ENCODE results near the gene BLNK.
"Not testable (repeated sequence)": the region's sequence is repeated elsewhere in the genome, so short reads cannot be mapped to it uniquely, and the experiment has no call there.

BLNK gene

DNA sequence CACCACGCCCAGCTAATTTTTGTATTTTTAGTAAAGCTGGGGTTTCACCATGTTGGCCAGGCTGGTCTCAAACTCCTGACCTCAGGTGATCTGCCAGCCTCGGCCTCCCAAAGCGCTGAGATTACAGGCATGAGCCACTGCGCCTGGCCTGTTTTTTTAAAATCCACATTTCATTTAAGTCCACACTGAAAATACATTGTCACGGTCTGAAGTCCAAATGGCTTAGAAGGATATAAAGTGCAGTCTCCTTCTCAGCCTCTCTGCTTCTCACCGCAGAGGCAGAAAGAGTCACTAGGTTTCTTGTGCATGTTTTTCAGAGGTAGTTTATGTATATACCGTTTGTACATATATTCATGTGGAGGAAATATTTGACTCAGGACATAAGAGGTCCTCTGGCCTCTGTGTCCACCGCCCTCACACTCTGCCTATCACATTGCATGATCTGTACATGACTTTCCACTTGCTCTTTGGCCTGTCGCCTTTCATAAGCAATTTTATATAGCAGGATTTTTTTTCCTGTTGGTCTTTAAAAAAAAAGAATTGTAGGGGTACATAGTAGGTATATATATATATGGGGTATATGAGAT is 42.9 kb downstream of the BLNK start:
- no peak for DNase-seq (ENCODE audit: low read depth in 2 of 2, low spot score in 1 of 2)

DNA sequence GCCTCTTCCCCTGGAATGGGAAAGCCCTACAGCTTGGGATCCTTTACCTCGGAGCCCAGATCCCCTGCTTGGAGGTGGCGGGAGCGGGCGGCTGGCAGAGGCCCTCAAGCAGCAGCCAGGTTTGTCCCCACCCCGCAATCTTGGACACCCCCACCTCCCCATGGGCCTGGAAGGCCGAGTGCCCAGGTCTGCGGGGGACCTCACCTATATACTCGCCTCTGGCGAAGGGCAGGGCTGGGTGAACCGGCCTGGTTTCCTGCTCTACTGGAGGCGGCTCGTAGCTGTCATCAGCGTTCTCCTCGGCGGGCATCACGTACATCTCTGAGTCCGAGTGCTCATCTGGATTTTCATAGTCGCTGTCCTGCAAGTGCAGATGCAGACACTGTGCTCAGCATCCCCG is 44.2 kb downstream of the BLNK start:
- no peak for DNase-seq (ENCODE audit: low read depth in 2 of 2, low spot score in 1 of 2)

GRCh38 chr10:96225119-96225518 is 46.2 kb downstream of the BLNK start:
- no peak for DNase-seq (ENCODE audit: low read depth in 2 of 2, low spot score in 1 of 2)

DNA sequence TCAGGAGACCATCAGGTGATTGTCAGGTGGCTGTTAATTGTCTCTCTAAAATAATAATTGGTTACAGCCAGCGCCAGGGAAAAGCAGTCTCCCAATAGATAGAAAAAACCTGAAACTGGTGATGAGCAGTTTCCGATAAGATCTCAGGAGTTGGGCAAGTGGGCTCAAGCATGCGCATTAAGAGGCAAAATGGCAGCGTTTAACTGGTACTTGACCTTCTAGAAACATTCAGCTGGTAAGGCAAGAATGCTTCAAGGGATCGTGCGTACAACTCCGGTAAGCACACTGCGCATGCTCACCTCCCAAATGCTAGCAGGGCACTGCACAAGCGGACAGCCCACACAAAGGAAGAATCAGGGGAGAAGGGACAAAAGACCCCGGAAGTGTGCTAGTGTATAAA is 48.5 kb downstream of the BLNK start:
- DNase-seq (ENCODE audit: low read depth in 2 of 2, low spot score in 1 of 2), result no peak

DNA sequence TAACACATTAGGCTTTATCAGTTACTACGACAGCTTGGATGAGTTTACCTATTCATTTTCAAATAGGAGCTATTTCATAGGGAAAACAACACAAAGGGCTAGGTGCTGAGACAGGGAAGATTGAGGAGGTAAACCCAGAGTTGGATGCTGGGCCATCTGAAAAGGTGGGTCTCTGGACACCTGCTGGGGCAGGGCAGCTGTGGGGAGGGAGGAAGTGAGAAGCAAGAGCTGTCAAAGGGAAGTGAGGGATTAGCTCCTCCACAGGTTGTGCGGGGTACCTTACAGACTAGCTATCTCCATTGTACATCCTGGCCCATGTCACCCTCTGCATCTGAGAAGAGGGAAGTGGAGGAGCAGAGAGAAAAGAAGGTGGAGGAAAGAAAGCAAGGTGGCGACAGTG is 48.9 kb downstream of the BLNK start:
- no peak for DNase-seq (ENCODE audit: low read depth in 2 of 2, low spot score in 1 of 2)

DNA sequence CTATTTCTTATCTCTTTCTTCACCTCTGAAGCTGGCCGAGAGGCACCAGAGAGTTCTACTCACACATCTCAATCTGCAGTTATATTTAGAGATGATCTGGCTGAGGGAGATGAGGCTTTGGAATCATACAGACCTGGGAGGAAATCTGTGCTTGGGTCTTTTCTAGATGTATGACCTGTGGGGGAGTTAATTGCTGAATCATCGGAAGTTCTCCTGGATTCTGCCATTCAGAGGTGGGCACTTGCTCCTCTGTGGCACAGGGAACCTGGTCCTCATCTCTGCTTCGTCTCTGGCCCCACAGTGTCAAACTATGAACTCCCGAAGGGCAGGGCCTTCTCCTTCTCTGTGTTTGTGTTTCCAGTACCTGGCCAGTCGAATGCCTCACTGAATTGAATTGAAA is 52.5 kb downstream of the BLNK start:
- no peak for DNase-seq (ENCODE audit: low read depth in 2 of 2, low spot score in 1 of 2)

- DNase-seq (ENCODE audit: low read depth in 2 of 2, low spot score in 1 of 2), result no peak
These were observed 53.7 kb downstream of the BLNK start for GRCh38 chr10:96217711-96218110.

GRCh38 chr10:96216775-96217174 is 54.6 kb downstream of the BLNK start:
- DNase-seq (ENCODE audit: low read depth in 2 of 2, low spot score in 1 of 2), result no peak

GRCh38 chr10:96212911-96213310 is 58.5 kb downstream of the BLNK start:
- DNase-seq (ENCODE audit: low read depth in 2 of 2, low spot score in 1 of 2), result no peak

GRCh38 chr10:96211764-96212163 is 59.6 kb downstream of the BLNK start:
- no peak for DNase-seq (ENCODE audit: low read depth in 2 of 2, low spot score in 1 of 2)

- DNase-seq (ENCODE audit: low read depth in 2 of 2, low spot score in 1 of 2), result no peak
These were observed 62.4 kb downstream of the BLNK start for GRCh38 chr10:96208946-96209345.

- DNase-seq (ENCODE audit: low read depth in 2 of 2, low spot score in 1 of 2), result no peak
These were observed 63.1 kb downstream of the BLNK start for GRCh38 chr10:96208271-96208670.

GRCh38 chr10:96205580-96205979 is 65.8 kb downstream of the BLNK start:
- no peak for DNase-seq (ENCODE audit: low read depth in 2 of 2, low spot score in 1 of 2)

DNA sequence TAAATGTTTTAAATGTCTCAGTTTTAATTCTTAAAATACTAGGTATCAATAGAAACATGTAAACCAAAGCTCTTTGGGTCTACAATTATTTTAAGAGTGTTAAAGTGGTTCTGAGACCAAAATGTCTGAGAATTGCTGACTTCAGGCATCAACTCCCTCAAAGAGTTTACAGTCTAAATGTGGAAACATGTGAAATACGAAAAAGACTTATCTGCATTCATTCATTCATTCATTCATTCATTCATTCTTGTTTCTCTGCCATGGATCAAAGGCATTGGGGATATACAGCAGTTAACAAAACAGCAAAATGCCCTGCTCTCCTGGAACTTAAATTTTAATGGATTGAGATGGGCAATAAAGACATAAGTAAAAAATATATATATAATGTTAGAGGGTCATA is 69.8 kb downstream of the BLNK start:
- no peak for DNase-seq (ENCODE audit: low read depth in 2 of 2, low spot score in 1 of 2)

DNA sequence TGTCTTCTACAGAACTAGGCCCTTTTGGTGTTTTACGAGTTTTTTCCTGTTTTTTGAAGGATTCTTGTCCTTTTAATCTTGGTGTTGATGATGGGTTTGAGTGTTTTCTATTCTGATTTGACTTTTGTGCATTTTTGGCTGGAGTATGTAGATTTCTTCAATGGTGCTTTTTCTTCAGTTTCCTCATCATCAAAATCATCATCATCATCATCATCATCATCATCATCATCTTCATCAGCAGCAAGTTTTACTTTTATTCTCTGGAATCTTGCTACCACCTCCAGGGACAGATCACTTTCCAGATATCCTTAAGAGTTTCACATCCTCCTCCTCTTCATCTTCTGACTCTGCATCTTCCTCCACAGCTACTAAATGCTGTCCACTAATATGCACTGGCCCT is 81.9 kb downstream of the BLNK start:
- not testable (repeated sequence) for DNase-seq (ENCODE audit: low read depth in 2 of 2, low spot score in 1 of 2)

GRCh38 chr10:96188916-96189315 is 82.5 kb downstream of the BLNK start:
- no peak for DNase-seq (ENCODE audit: low read depth in 2 of 2, low spot score in 1 of 2)

DNA sequence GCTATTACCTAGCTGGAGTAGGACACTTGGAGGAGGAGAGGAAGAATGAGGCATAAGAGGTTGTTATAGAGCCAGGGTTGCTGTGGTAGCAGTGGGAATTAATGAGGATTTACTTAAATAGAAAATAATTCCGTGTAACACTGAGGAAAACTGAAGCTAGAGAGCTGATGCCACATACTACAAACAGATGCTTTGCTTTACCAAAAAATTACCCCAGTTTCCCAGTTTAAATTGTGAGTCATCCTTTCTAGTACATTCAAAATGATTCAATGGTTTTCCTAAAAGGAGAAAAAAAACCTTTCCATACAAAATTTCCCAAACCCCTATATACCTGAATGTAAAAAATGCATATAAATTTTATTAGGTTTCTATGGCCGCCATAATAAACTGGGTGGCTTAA is 82.9 kb downstream of the BLNK start:
- DNase-seq (ENCODE audit: low read depth in 2 of 2, low spot score in 1 of 2), result no peak

DNA sequence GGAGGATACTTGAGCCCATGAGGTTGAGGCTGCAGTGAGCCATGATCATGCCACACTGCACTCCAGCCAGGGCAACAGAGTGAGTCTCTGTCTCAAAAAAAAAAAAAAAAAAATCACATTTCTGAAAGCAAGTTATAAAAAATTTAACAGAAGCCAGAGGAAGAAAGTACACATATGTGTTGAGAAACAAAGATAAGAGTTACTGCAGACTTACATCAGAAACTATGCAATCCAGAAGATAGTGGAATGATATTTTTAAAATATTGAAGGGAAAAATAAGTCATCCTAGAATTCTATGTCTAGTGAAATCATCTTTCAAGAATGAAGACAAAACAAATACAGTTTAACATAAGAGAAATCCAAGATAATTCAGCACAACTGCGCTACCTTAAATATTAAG is 94.4 kb downstream of the BLNK start:
- DNase-seq (ENCODE audit: low read depth in 2 of 2, low spot score in 1 of 2), result no peak

GRCh38 chr10:96172666-96173065 is 98.7 kb downstream of the BLNK start:
- no peak for DNase-seq (ENCODE audit: low read depth in 2 of 2, low spot score in 1 of 2)

DNA sequence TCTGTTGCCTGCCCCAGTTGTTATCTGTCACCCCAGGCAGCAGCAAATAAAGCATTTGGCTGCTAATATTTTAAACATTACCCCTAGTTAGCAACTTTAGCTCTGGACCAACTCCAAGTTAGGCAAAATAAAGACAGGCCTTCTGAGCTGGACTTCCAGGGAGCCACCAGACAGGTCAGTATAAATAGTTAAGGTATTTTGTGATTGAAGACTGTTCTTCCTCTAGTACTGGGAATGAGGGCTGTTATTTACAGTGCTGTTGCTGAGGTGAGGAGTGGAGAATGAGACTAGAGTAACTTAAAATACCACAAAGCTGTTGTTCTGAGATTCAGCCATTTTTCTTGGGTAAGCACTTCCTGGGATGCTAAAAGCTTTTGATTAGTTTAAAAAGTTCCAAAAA is 101.1 kb downstream of the BLNK start:
- no peak for DNase-seq (ENCODE audit: low read depth in 2 of 2, low spot score in 1 of 2)

DNA sequence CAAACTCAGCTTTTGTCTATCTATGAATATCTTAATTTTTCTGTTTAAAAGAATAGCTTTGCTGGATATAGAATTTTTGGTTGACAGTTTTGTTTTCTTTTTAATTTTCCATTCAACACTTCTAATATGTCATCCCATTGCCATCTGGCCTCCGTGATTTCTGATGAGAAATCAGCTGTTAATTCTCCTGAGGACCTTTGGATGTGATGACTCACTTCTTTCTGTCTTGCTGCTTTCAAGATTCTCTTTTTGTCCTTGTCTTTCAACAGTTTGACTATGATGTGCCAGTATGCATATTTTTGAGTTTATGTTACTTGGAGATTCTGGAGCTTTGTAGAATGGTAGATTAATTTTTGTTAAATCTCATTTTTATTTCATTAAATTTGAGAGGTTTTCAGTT is 102.8 kb downstream of the BLNK start:
- no peak for DNase-seq (ENCODE audit: low read depth in 2 of 2, low spot score in 1 of 2)

- no peak for DNase-seq (ENCODE audit: low read depth in 2 of 2, low spot score in 1 of 2)
These were observed 105.6 kb downstream of the BLNK start for GRCh38 chr10:96165726-96166125.

GRCh38 chr10:96153070-96153469 is 118.3 kb downstream of the BLNK start:
- DNase-seq (ENCODE audit: low read depth in 2 of 2, low spot score in 1 of 2), result no peak

- no peak for DNase-seq (ENCODE audit: low read depth in 2 of 2, low spot score in 1 of 2)
These were observed 118.9 kb downstream of the BLNK start for GRCh38 chr10:96152437-96152836.

Measured in stimulated activated CD8-positive, alpha-beta memory T cell treated with anti-CD3 and anti-CD28 coated beads, Interleukin-4, amount 100 ng/mL, for 1 hour (primary cell).